Colonic mucosa (tissue), 4 donors: ENCODE data around the gene MTOR. TPM values are rescaled to one million over a fixed set of nuclear protein-coding genes. Genes with fewer than 3 reads are reported as not detected.

Experiments
- DNase-seq: peaks from one replicate; pipeline ENCODE4 v3.0.0-alpha.2; 2020
- H3K27ac ChIP-seq: fragments of 200-600 bp; one replicate; pipeline ENCODE4 v1.8.0; 2021
- H3K27me3 ChIP-seq: fragments of 200-600 bp; one replicate; pipeline ENCODE4 v1.8.0; 2021
- H3K36me3 ChIP-seq: fragments of 200-600 bp; one replicate; pipeline ENCODE4 v1.8.0; 2021
- H3K4me1 ChIP-seq: fragments of 200-600 bp; one replicate; pipeline ENCODE4 v1.8.0; 2021; ENCODE audit warnings: mild to moderate bottlenecking
- H3K4me3 ChIP-seq: fragments of 200-600 bp; one replicate; pipeline ENCODE4 v1.8.0; 2021
- H3K9ac ChIP-seq, 2 donors: one replicate each; pipeline ENCODE4 v1.7.0; 2013; ENCODE audit warnings: control low read depth in 2 of 2, low read depth in 2 of 2, low read length in 2 of 2
- H3K9me3 ChIP-seq: fragments of 200-600 bp; one replicate; pipeline ENCODE4 v1.8.0; 2021
- CTCF ChIP-seq: fragments of 200-600 bp; IDR thresholded peaks from one replicate; pipeline ENCODE4 v1.8.0; 2022; ENCODE audit warnings: antibody characterized with exemption, mild to moderate bottlenecking
- intact Hi-C: fragments of 100-400 bp; cut with DNase I; formaldehyde crosslinking; loops from one replicate; pipeline ENCODE4 v1.14.1; 2022
- total RNA-seq, 2 donors: library from RNA; stranded (reverse); fragmentation: NEBNext Ultra II Directional in 1 of 2; extraction: Animal tissue kit (Norgen Biotek cat#: 25700) in 1 of 2; gene quantifications; one replicate each; pipeline ENCODE4 v1.2.1, GENCODE V29; 2021
- donor health status: healthy.
- donor health status: DM: no; HTN: no; CAD: no.
- donor health status: DM: no; HTN: no; CAD: no.

The MTOR gene
- total RNA-seq, 2 donors from 2014 or later = 29.9 to 50.2 TPM

DNA sequence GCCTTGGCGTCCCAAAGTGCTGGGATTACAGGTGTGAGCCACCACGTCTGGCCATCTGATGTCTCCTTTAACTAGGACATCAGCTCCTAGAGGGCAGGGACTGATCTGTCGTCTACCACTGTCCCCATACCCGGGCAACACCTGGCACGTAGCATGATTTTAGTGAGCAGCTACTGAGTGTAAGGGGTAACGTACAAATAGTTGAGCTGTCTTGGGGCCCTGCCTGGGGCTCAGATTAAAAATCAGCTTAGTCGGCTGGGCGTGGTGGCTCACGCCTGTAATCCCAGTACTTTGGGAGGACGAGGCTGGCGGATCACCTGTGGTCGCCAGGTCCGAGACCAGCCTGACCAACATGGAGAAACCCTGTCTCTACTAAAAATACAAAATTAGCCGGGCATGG, 204.3 kb downstream of the MTOR start:
- no peaks in the 10 kb centered on the region for H3K27me3 ChIP-seq
- no peaks in the 10 kb centered on the region for H3K36me3 ChIP-seq
- intact Hi-C loops = no loop called here
- no peak for DNase-seq
- no peak for TF ChIP-seq CTCF
- no peak overlapping the region for H3K27ac ChIP-seq
- no peaks in the 10 kb centered on the region for H3K4me1 ChIP-seq
- no peak overlapping the region for H3K9ac ChIP-seq
- H3K9me3 ChIP-seq = no peaks in the 10 kb centered on the region
- H3K4me3 ChIP-seq = no peak overlapping the region

GRCh38 chr1:11057477-11057876, 204.9 kb downstream of the MTOR start:
- Histone ChIP-seq H3K27me3 (no peaks in the 10 kb centered on the region), H3K27ac (no peak overlapping the region), H3K4me1 (no peaks in the 10 kb centered on the region), H3K9ac (no peak overlapping the region), H3K36me3 (no peaks in the 10 kb centered on the region), H3K9me3 (no peaks in the 10 kb centered on the region), H3K4me3 (no peak overlapping the region)
- intact Hi-C loops = no loop called here
- DNase-seq = no peak
- TF ChIP-seq CTCF = no peak

Other genes starting within 250 kb of the MTOR start
- gene TARDBP, start 249.9 kb downstream of the MTOR start, total RNA-seq = 100 to 1,000 TPM; 126 to 178 TPM
- gene MASP2, start 215.3 kb downstream of the MTOR start, total RNA-seq = under 1 TPM in 1 of 2 donors, not detected in 1; 0.32 TPM
- 10 to 100 TPM; 19.8 to 86.2 TPM for gene SRM, start 202.5 kb downstream of the MTOR start, total RNA-seq
- 10 to 100 TPM; 48.0 to 55.2 TPM for gene EXOSC10, start 162.7 kb downstream of the MTOR start, total RNA-seq
- 1 to 10 TPM in 1 of 2 donors, not detected in 1; 1.0 TPM for gene ANGPTL7, start 73.2 kb downstream of the MTOR start, total RNA-seq
- 10 to 100 TPM in 1 of 2 donors, 1 to 10 TPM in 1; 7.9 to 14.4 TPM for gene UBIAD1, start 10.6 kb upstream of the MTOR start, total RNA-seq
- under 1 TPM; 0.10 to 0.13 TPM for gene DISP3, start 216.6 kb upstream of the MTOR start, total RNA-seq